ENCODE data around the gene SLC35F3.

GRCh38 chr1:234078143-234078542 lies 173.7 kb downstream of the SLC35F3 start:
- no peak for TF ChIP-seq CTCF (IDR thresholded peaks at IDR 0.05 in 4 of 5, conservative IDR thresholded peaks at IDR 0.05 in 1 of 5)
- TF ChIP-seq POLR2A (IDR thresholded peaks at IDR 0.05), result no peak
